Measurements from ENCODE around the gene CHST6.

GRCh38 chr16:75486676-75487313, 8.4 kb downstream of the CHST6 start:
- no peak for TF ChIP-seq CTCF (conservative IDR thresholded peaks at IDR 0.05)
- no peak for TF ChIP-seq ZFX (IDR thresholded peaks at IDR 0.05)

All from C4-2B (cell line).